ENCODE results near the gene SCN1B. TPM values are rescaled to one million over a fixed set of nuclear protein-coding genes. Genes with fewer than 3 reads are reported as not detected.

SCN1B gene
- total RNA-seq, 4 donors from 2014 or later: 194 to 469 (median 289) TPM

- H3K27me3 ChIP-seq: no peaks in the 10 kb centered on the region
- no peak for TF ChIP-seq POLR2A (IDR thresholded peaks at IDR 0.05)
- no peak for TF ChIP-seq CTCF (IDR thresholded peaks at IDR 0.05 in 4 of 5, conservative IDR thresholded peaks at IDR 0.05 in 1 of 5)
- no peaks in the 10 kb centered on the region for H3K9me3 ChIP-seq
- DNase-seq (no peak), ATAC-seq (no peak)
- H3K4me1 ChIP-seq: peaks cover 20 to 22% of the 10 kb centered on the region in 2 donors
- no peak overlapping the region for H3K4me3 ChIP-seq
- in situ Hi-C loops (cut with MboI; ENCODE audit: low sequenced_read_pairs in 4 of 4): loop anchor here in 2 of 4 donors (5.0 to 10.0 kb wide), 2 partner anchors 66 to 68 kb away; partner anchors contain the start of genes FXYD1 (in 2 of the 2) and LGI4 (in 2 of the 2)
- intact Hi-C loops (cut with DNase I; ENCODE audit: low total_unique reads): loop anchor here (5.0 kb wide), 1 partner anchor 198 kb away; the partner anchor contains the start of gene USF2
- H3K27ac ChIP-seq: peak overlapping the region; percentile 60 to 80 (median 70)
- H3K36me3 ChIP-seq: no peaks in the 10 kb centered on the region
Observed at GRCh38 chr19:35068941-35069634, 38.8 kb downstream of the SCN1B start.

DNA sequence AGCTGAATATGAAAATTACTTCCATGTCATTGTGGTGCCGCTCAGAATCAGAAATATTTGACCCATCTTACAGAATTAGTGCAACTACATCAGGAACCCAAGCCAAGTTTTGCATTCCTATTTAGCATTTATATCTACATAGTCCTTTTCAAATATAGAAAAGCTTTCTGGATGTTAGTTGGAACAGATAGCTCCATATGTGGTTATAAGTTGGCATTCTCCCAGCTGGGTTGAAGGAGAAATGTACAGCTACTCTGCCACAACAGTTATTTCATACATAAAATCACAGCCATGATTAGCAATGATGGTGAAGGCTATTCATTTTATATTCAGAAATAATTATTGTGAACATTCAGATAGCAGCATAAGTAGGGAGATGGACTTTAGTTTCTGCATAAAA lies 39.4 kb downstream of the SCN1B start:
- Histone ChIP-seq H3K4me3 (no peak overlapping the region), H3K4me1 (peaks cover 20 to 22% of the 10 kb centered on the region in 2 donors), H3K36me3 (no peaks in the 10 kb centered on the region), H3K27ac (peak overlapping the region in 2 of 4 donors; percentile 80), H3K27me3 (no peaks in the 10 kb centered on the region), H3K9me3 (no peaks in the 10 kb centered on the region)
- in situ Hi-C loops (cut with MboI; ENCODE audit: low sequenced_read_pairs in 4 of 4) (loop anchor here in 2 of 4 donors (5.0 to 10.0 kb wide), 2 partner anchors 65 to 68 kb away; partner anchors contain the start of genes FXYD1 (in 2 of the 2) and LGI4 (in 2 of the 2)), intact Hi-C loops (cut with DNase I; ENCODE audit: low total_unique reads) (loop anchor here (5.0 kb wide), 1 partner anchor 198 kb away; the partner anchor contains the start of gene USF2)
- ATAC-seq (no peak), DNase-seq (no peak)
- TF ChIP-seq POLR2A (IDR thresholded peaks at IDR 0.05) (no peak), CTCF (IDR thresholded peaks at IDR 0.05 in 4 of 5, conservative IDR thresholded peaks at IDR 0.05 in 1 of 5) (no peak)

DNA sequence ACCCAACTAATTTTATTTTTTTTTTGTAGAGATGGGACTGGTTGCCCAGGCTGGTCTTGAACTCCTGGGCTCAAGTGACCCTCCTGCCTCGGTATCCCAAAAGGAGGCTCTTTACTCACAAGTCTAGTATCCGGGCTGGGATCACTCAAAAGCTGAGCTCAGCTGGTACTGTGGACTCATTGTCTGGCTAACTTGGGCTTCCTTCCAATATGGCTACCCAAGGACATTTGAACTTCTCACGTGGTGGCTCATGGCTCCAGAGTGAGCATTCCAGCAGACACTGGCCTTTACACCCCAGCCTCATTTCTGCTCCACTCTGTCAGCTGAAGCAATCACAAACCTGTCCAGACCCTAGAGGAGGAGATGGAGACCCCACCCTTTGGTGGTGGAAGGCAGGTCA lies 40.2 kb downstream of the SCN1B start:
- H3K9me3 ChIP-seq: no peaks in the 10 kb centered on the region
- no peak for ATAC-seq
- intact Hi-C loops (cut with DNase I; ENCODE audit: low total_unique reads): no loop called here
- peaks cover 20 to 22% of the 10 kb centered on the region in 2 donors for H3K4me1 ChIP-seq
- no peaks in the 10 kb centered on the region for H3K36me3 ChIP-seq
- H3K27me3 ChIP-seq: no peaks in the 10 kb centered on the region
- no peak overlapping the region for H3K27ac ChIP-seq
- in situ Hi-C loops (cut with MboI; ENCODE audit: low sequenced_read_pairs in 4 of 4): no loop called here
- no peak for DNase-seq
- TF ChIP-seq CTCF (IDR thresholded peaks at IDR 0.05 in 4 of 5, conservative IDR thresholded peaks at IDR 0.05 in 1 of 5) (no peak), POLR2A (IDR thresholded peaks at IDR 0.05) (no peak)
- no peak overlapping the region for H3K4me3 ChIP-seq

DNA sequence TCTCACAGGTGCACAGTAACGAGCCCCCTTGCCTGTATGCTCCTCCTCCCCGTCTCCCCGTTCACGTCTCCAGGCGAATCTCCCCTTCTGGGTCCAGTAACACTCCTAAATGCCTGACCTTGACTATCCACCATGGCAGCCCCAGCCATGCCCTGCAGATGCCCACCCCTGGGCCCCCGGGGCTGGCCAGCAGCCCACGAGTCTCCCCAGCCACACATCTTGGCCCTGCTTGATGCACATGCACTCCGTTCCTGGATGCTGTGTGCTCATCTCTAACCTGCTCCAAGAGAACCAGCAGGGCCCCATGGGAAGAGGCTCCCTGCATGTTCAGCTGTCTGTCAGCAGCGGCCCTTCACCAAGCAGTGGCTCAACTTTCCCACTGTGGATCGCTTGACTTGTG lies 43.2 kb downstream of the SCN1B start:
- Histone ChIP-seq H3K4me1 (peaks cover 4 to 11% of the 10 kb centered on the region in 2 donors), H3K27ac (no peak overlapping the region), H3K36me3 (no peaks in the 10 kb centered on the region), H3K9me3 (no peaks in the 10 kb centered on the region), H3K27me3 (no peaks in the 10 kb centered on the region), H3K4me3 (no peak overlapping the region)
- ATAC-seq (no peak), DNase-seq (no peak)
- intact Hi-C loops (cut with DNase I; ENCODE audit: low total_unique reads): no loop called here
- TF ChIP-seq CTCF (IDR thresholded peaks at IDR 0.05 in 4 of 5, conservative IDR thresholded peaks at IDR 0.05 in 1 of 5): no peak
- no peak for TF ChIP-seq POLR2A (IDR thresholded peaks at IDR 0.05)
- in situ Hi-C loops (cut with MboI; ENCODE audit: low sequenced_read_pairs in 4 of 4): no loop called here
